HepG2 (cell line): ENCODE results near the gene REEP3. TPM values are rescaled to one million over a fixed set of nuclear protein-coding genes. Genes with fewer than 3 reads are reported as not detected.

Experiments
- ATAC-seq: fragments of 200-7000 bp; cut with Tn5 transposase; 3 replicates; pipeline ENCODE4 v1.9.1; 2020; ENCODE audit warnings: mild to moderate bottlenecking, moderate library complexity
- BruUV-seq: library from RNA; stranded (reverse); fragments of 400-500 nt; replicated peaks from 2 replicates; lab custom pipeline; 2021; lab: Mats Ljungman, UMichigan
- CTCF ChIA-PET: fragments of 300-600 bp; formaldehyde crosslinking; extraction: SDS; loops from one replicate; lab custom pipeline; 2021; ENCODE audit warnings: low total read pairs, inconsistent platforms, low intra/inter-chr PET ratio; lab: Yijun Ruan, JAX
- POLR2A ChIA-PET: fragments of 350-600 bp; sonication (Branson Sonifier 250); formaldehyde crosslinking; loops from one replicate; lab custom pipeline; 2020; ENCODE audit warnings: antibody characterized with exemption, inconsistent platforms; lab: Yijun Ruan, JAX
- DNase-seq: peaks from one replicate; pipeline ENCODE4 v3.0.0-alpha.2; 2015; ENCODE audit warnings: low spot score
- FAIRE-seq: peaks from 3 replicates; lab custom pipeline; 2011; peaks lifted over from hg19 to GRCh38; lab: Jason Lieb, UNC
- H2AFZ ChIP-seq: one replicate; pipeline ENCODE4 v1.6.1; 2011; ENCODE audit warnings: low read length, inconsistent platforms
- H3K27ac ChIP-seq: fragments of 300-600 bp; 3 replicates; pipeline ENCODE4 v1.8.0; 2011; ENCODE audit warnings: mixed run types, mild to moderate bottlenecking, mixed read lengths, low read length, inconsistent platforms; ENCODE audit not compliant: insufficient read depth; ENCODE audit errors: extremely low read length
- H3K27me3 ChIP-seq, 2 experiments: fragments of 200-600 bp in 1 of 2; 2 replicates in 1 of 2; 3 replicates in 1 of 2; pipeline versions ENCODE4 v1.6.0 to v1.8.0; 2011; ENCODE audit warnings: low read length in 2 of 2, mild to moderate bottlenecking in 2 of 2, moderate library complexity in 2 of 2, inconsistent platforms in 1 of 2; ENCODE audit not compliant: insufficient read depth in 2 of 2, control insufficient read depth in 1 of 2
- H3K36me3 ChIP-seq, 2 experiments: fragments of 200-600 bp in 1 of 2; replicated peaks in 1 of 2; 2 replicates in 1 of 2; 3 replicates in 1 of 2; pipeline versions ENCODE4 v1.5.1 to v1.8.0; 2011; ENCODE audit warnings: low read length in 2 of 2, inconsistent platforms in 1 of 2; ENCODE audit not compliant: insufficient read depth in 2 of 2, control insufficient read depth in 1 of 2
- H3K4me1 ChIP-seq: 2 replicates; pipeline ENCODE4 v1.5.1; 2012; ENCODE audit warnings: low read length, inconsistent platforms; ENCODE audit not compliant: insufficient read depth
- H3K4me2 ChIP-seq: 2 replicates; pipeline ENCODE4 v1.6.0; 2011; ENCODE audit warnings: low read depth, low read length, inconsistent platforms
- H3K4me3 ChIP-seq, 3 experiments: fragments of 200-600 bp in 1 of 3; sonication (generic), shearing (Covaris generic) in 1 of 3; replicated peaks in 1 of 3; 2 replicates each; pipeline ENCODE4 v1.5.1; 2011 to 2016; ENCODE audit warnings: low read length in 3 of 3, inconsistent platforms in 2 of 3, low read depth in 2 of 3, mild to moderate bottlenecking in 2 of 3, control low read depth in 1 of 3, mixed read lengths in 1 of 3; ENCODE audit not compliant: insufficient read depth in 1 of 3
- H3K79me2 ChIP-seq: one replicate; pipeline ENCODE4 v1.6.1; 2011; ENCODE audit warnings: low read length, inconsistent platforms; ENCODE audit not compliant: insufficient read depth
- H3K9ac ChIP-seq: 2 replicates; pipeline ENCODE4 v1.6.0; 2011; ENCODE audit warnings: mild to moderate bottlenecking, low read depth, low read length, inconsistent platforms; ENCODE audit not compliant: insufficient read depth
- H3K9me3 ChIP-seq: 2 replicates; pipeline ENCODE4 v1.5.1; 2012; ENCODE audit warnings: mild to moderate bottlenecking, low read length
- H4K20me1 ChIP-seq: 2 replicates; pipeline ENCODE4 v1.6.0; 2011; ENCODE audit warnings: inconsistent platforms, mild to moderate bottlenecking, low read length, moderate library complexity; ENCODE audit not compliant: insufficient read depth
- ATF7 ChIP-seq, 2 experiments: fragments of 450-650 bp in 1 of 2; sonication (generic) in 1 of 2; formaldehyde crosslinking in 1 of 2; IDR thresholded peaks; 2 replicates each; pipeline versions ENCODE4 v1.4.0 to v1.6.1; 2016 to 2020; ENCODE audit warnings: antibody characterized with exemption in 1 of 2, mild to moderate bottlenecking in 1 of 2, missing genetic modification reagents in 1 of 2
- FOSL1 ChIP-seq: sonication (generic); formaldehyde crosslinking; IDR thresholded peaks from 2 replicates; pipeline ENCODE4 v1.9.0; 2021; ENCODE audit warnings: missing genetic modification reagents, borderline replicate concordance
- FOXA1 ChIP-seq, 2 experiments: fragments of 450-650 bp in 1 of 2; sonication (generic) in 1 of 2; formaldehyde crosslinking in 1 of 2; IDR thresholded peaks; 2 replicates each; pipeline versions ENCODE4 v1.4.0 to v1.6.1; 2016 to 2020; ENCODE audit warnings: missing genetic modification reagents in 1 of 2
- GTF2F1 ChIP-seq: fragments of 150-350 bp; IDR thresholded peaks from 2 replicates; pipeline ENCODE4 v1.6.1; 2014; ENCODE audit warnings: low read length
- GZF1 ChIP-seq: sonication (generic); formaldehyde crosslinking; IDR thresholded peaks from 2 replicates; pipeline ENCODE4 v1.5.1; 2020; ENCODE audit warnings: mild to moderate bottlenecking, missing genetic modification reagents
- KDM4B ChIP-seq: sonication (generic); formaldehyde crosslinking; IDR thresholded peaks from 2 replicates; pipeline ENCODE4 v1.4.0; 2020; ENCODE audit warnings: missing genetic modification reagents
- SSRP1 ChIP-seq: IDR thresholded peaks from 2 replicates; pipeline ENCODE4 v1.6.1; 2016; ENCODE audit warnings: control low read depth
- TSC22D2 ChIP-seq: sonication (generic); formaldehyde crosslinking; IDR thresholded peaks from 2 replicates; pipeline ENCODE4 v1.5.1; 2020; ENCODE audit warnings: missing genetic modification reagents, mild to moderate bottlenecking, borderline replicate concordance
- ZBTB33 ChIP-seq: sonication (generic); formaldehyde crosslinking; IDR thresholded peaks from 2 replicates; pipeline ENCODE4 v1.4.0; 2020; ENCODE audit warnings: missing genetic modification reagents
- ZKSCAN1 ChIP-seq: fragments of 150-350 bp; IDR thresholded peaks from 2 replicates; pipeline ENCODE4 v1.6.1; 2014; ENCODE audit warnings: low read length
- WGBS: methylation state at CpG from one replicate; pipeline ENCODE4 v1.1.6; 2017; ENCODE audit warnings: low lambda C conversion rate; 5-methylcytosine and 5-hydroxymethylcytosine counted together
- in situ Hi-C: cut with HindIII; loops from 2 replicates; pipeline ENCODE4 v1.10.0; 2017; ENCODE audit warnings: low pct_unique_long_range_greater_than_20kb; ENCODE audit not compliant: extremely low pct_ligation_motif_present
- intact Hi-C: fragments of 100-400 bp; cut with micrococcal nuclease; formaldehyde crosslinking; loops from one replicate; pipeline ENCODE4 v1.10.0; 2022; ENCODE audit not compliant: unreplicated experiment
- polyA plus RNA-seq, 8 experiments: library from polyadenylated mRNA; depleted of rRNA in 3 of 8; stranded (reverse) in 7 of 8; unstranded in 1 of 8; fragments of >200 nt; fragmentation: Illumina TruSeq in 4 of 8; extraction: Trizol in 4 of 8; gene quantifications; 2 replicates each; pipeline versions ENCODE4 v1.2.1 to v1.2.3, GENCODE V29; 2011 to 2016; ENCODE audit warnings: low read depth in 4 of 8, missing spikeins in 1 of 8, mixed read lengths in 1 of 8; ENCODE audit not compliant: insufficient read depth in 1 of 8
- total RNA-seq, 5 experiments: library from RNA; depleted of rRNA; stranded (reverse); fragments of >200 nt; fragmentation: Illumina TruSeq; extraction: Trizol; gene quantifications; 2 replicates each; pipeline ENCODE4 v1.2.3, GENCODE V29; 2016; ENCODE audit warnings: low read depth in 1 of 5

The REEP3 gene
- total and polyA plus RNA-seq, 2 of the 13 experiments (the other 11 are each of a cell fraction or from before 2014, with no cell fraction given), result 7.1 to 31.4 TPM

DNA sequence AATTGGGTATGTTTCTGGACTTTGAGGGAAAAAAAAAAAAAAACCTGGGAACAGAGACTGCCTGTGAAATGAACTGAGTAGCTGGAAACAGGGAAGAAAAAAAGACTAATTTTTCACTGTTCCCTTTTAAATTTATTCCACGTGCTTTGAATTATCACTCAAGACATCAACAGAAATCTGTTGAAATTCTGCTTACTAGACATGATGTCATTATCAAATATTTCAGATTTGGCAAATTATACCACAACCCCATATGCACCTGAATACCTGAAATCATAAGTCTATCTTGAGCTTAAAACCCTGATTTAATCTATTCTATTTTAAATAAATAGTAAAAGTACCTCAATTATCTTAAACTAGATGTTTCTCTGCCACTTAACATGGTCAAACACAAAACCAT is 5.0 kb upstream of the REEP3 start:
- no TSS peak for BruUV-seq
- no peak overlapping the region for H2AFZ ChIP-seq
- peaks cover 66% of the 10 kb centered on the region for H3K4me1 ChIP-seq
- peaks cover 92% of the 10 kb centered on the region for H3K79me2 ChIP-seq
- FAIRE-seq, result no peak
- no peak for ATAC-seq
- no peaks in the 10 kb centered on the region; a peak in 2 of 5 replicates for H3K36me3 ChIP-seq
- no peak overlapping the region for H3K4me2 ChIP-seq
- no peak overlapping the region for H3K9ac ChIP-seq
- intact Hi-C loops, result loop anchor here (5.0 kb wide), 1 partner anchor 39 kb away; no protein-coding TSS in a partner anchor
- H4K20me1 ChIP-seq, result peaks cover 8% of the 10 kb centered on the region; the same call in 1 of the 2 replicates
- 97% methylated on average over 1 of the region's 1 CpG for WGBS
- TF ChIP-seq ATF7 (IDR thresholded peaks at IDR 0.05) (0 out of 2 replicates have a peak, but pooled peaks have one; percentile 39), ATF7 (CRISPR knock-in tag; IDR thresholded peaks at IDR 0.05) (no peak), KDM4B (CRISPR knock-in tag) (no peak)
- H3K27ac ChIP-seq, result no peak overlapping the region
- POLR2A ChIA-PET, result no interaction called here
- no peaks in the 10 kb centered on the region for H3K27me3 ChIP-seq
- CTCF ChIA-PET, result no interaction called here
- no peak for DNase-seq
- in situ Hi-C loops, result no loop called here
- no peak overlapping the region for H3K4me3 ChIP-seq
- H3K9me3 ChIP-seq, result no peaks in the 10 kb centered on the region

- Histone ChIP-seq H3K79me2 (peaks cover 91% of the 10 kb centered on the region), H3K27me3 (no peaks in the 10 kb centered on the region), H3K4me3 (no peak overlapping the region), H2AFZ (no peak overlapping the region), H3K4me1 (peaks cover 80% of the 10 kb centered on the region), H3K4me2 (peak overlapping the region; percentile 87), H4K20me1 (peaks cover 8% of the 10 kb centered on the region; the same call in 1 of the 2 replicates), H3K27ac (no peak overlapping the region), H3K9me3 (no peaks in the 10 kb centered on the region), H3K9ac (no peak overlapping the region), H3K36me3 (no peaks in the 10 kb centered on the region; a peak in 1 of 5 replicates)
- in situ Hi-C loops, result no loop called here
- WGBS, result 97% methylated on average over 6 of the region's 6 CpGs
- CTCF ChIA-PET, result no interaction called here
- TF ChIP-seq TSC22D2 (CRISPR knock-in tag), result no peak
- TF ChIP-seq GTF2F1, result no peak
- peak; percentile 92 for TF ChIP-seq ZKSCAN1
- no peak for TF ChIP-seq SSRP1 (CRISPR knock-in tag)
- TF ChIP-seq FOSL1, result no peak
- TF ChIP-seq FOXA1 (IDR thresholded peaks at IDR 0.05), result no peak
- no peak for TF ChIP-seq FOXA1 (CRISPR knock-in tag; IDR thresholded peaks at IDR 0.05)
- no peak for TF ChIP-seq GZF1 (CRISPR knock-in tag)
- TF ChIP-seq ZBTB33 (CRISPR knock-in tag), result peak; percentile 83
- DNase-seq, result no peak
- no TSS peak for BruUV-seq
- intact Hi-C loops, result loop anchor here (5.0 kb wide), 1 partner anchor 41 kb away; no protein-coding TSS in a partner anchor
- FAIRE-seq, result no peak
- no peak for ATAC-seq
- POLR2A ChIA-PET, result no interaction called here
These were observed 2.4 kb upstream of the REEP3 start for GRCh38 chr10:63518690-63519288.
